A673 (cell line): ENCODE results near the gene ASAP2. TPM values are rescaled to one million over a fixed set of nuclear protein-coding genes. Genes with fewer than 3 reads are reported as not detected.

ENCODE experiments used
- BruUV-seq: library from RNA; stranded (reverse); fragments of 400-500 nt; replicated peaks from 2 replicates; lab custom pipeline; 2021; lab: Mats Ljungman, UMichigan
- CTCF ChIA-PET: fragments of 300-600 bp; sonication (Branson Sonifier 250); formaldehyde crosslinking; loops from one replicate; lab custom pipeline; 2022; ENCODE audit warnings: antibody characterized with exemption; lab: Charles Lee
- POLR2A ChIA-PET: fragments of 300-600 bp; sonication (Branson Sonifier 250); formaldehyde crosslinking; loops from one replicate; lab custom pipeline; 2022; ENCODE audit warnings: antibody characterized with exemption; ENCODE audit not compliant: low non-redundant PET; lab: Charles Lee
- DNase-seq: peaks from one replicate; pipeline ENCODE4 v3.0.0-alpha.2; 2015; ENCODE audit warnings: low spot score
- H3K27ac ChIP-seq: fragments of 200-600 bp; sonication (generic); 2 replicates; pipeline ENCODE4 v1.5.1; 2016; ENCODE audit warnings: mixed run types, low read depth, mild to moderate bottlenecking, mixed read lengths, antibody characterized with exemption, low read length; ENCODE audit not compliant: poor library complexity, severe bottlenecking
- H3K27me3 ChIP-seq: fragments of 200-600 bp; sonication (generic); replicated peaks from 2 replicates; pipeline ENCODE4 v1.6.1; 2017; ENCODE audit warnings: mixed run types, low read depth, mild to moderate bottlenecking, mixed read lengths, antibody characterized with exemption, low read length; ENCODE audit not compliant: insufficient read depth, poor library complexity
- H3K36me3 ChIP-seq: fragments of 200-600 bp; sonication (generic); 2 replicates; pipeline ENCODE4 v1.6.1; 2016; ENCODE audit warnings: mixed run types, mild to moderate bottlenecking, mixed read lengths, antibody characterized with exemption, low read length; ENCODE audit not compliant: insufficient read depth, poor library complexity, severe bottlenecking
- H3K4me1 ChIP-seq: fragments of 200-600 bp; sonication (generic); 2 replicates; pipeline ENCODE4 v1.6.1; 2017; ENCODE audit warnings: mixed run types, mild to moderate bottlenecking, mixed read lengths, antibody characterized with exemption, low read length; ENCODE audit not compliant: insufficient read depth, poor library complexity, severe bottlenecking
- H3K4me3 ChIP-seq: fragments of 200-600 bp; sonication (generic); 2 replicates; pipeline ENCODE4 v1.5.1; 2016; ENCODE audit warnings: low read depth, mixed run types, mild to moderate bottlenecking, mixed read lengths, low read length; ENCODE audit not compliant: poor library complexity, severe bottlenecking
- H3K9me3 ChIP-seq: fragments of 200-600 bp; sonication (generic); 2 replicates; pipeline ENCODE4 v1.6.1; 2016; ENCODE audit warnings: mixed run types, low read depth, mild to moderate bottlenecking, mixed read lengths, antibody characterized with exemption, low read length; ENCODE audit not compliant: poor library complexity, severe bottlenecking
- CTCF ChIP-seq: fragments of 300-800, 200-600 bp; sonication (generic); conservative IDR thresholded peaks from 2 replicates; pipeline ENCODE4 v1.5.1; 2017; ENCODE audit warnings: low read depth, mild to moderate bottlenecking, antibody characterized with exemption, low read length, moderate library complexity, mixed read lengths
- EZH2 ChIP-seq: fragments of 200-600 bp; sonication (generic); IDR thresholded peaks from 2 replicates; pipeline ENCODE4 v1.6.1; 2017; ENCODE audit warnings: borderline replicate concordance, low read depth, mild to moderate bottlenecking, mixed read lengths, antibody characterized with exemption, low read length; ENCODE audit not compliant: poor library complexity, severe bottlenecking
- intact Hi-C: fragments of 100-400 bp; cut with micrococcal nuclease; formaldehyde crosslinking; loops from one replicate; pipeline ENCODE4 v1.10.0; 2022; ENCODE audit not compliant: unreplicated experiment
- total RNA-seq: library from RNA; stranded (reverse); gene quantifications from 2 replicates; pipeline ENCODE4 v1.2.3, GENCODE V29; 2021

ASAP2 gene
- total RNA-seq, 1 experiment from 2014 or later = 46.8 TPM

- ChIA-PET POLR2A (no interaction called here), CTCF (no interaction called here)
- H3K36me3 ChIP-seq = peaks cover 3% of the 10 kb centered on the region
- H3K4me3 ChIP-seq = no peak overlapping the region
- no peaks in the 10 kb centered on the region for H3K27me3 ChIP-seq
- no peaks in the 10 kb centered on the region for H3K9me3 ChIP-seq
- intact Hi-C loops = no loop called here
- no TSS peak for BruUV-seq
- TF ChIP-seq EZH2 (no peak), CTCF (no peak)
- H3K27ac ChIP-seq = no peak overlapping the region
- H3K4me1 ChIP-seq = peaks cover 22% of the 10 kb centered on the region
- no peak for DNase-seq
Measured at GRCh38 chr2:9302755-9303154, 96.1 kb downstream of the ASAP2 start.

- no TSS peak for BruUV-seq
- ChIA-PET CTCF (no interaction called here), POLR2A (no interaction called here)
- TF ChIP-seq CTCF = no peak
- TF ChIP-seq EZH2 = no peak
- H3K36me3 ChIP-seq = no peaks in the 10 kb centered on the region
- H3K4me3 ChIP-seq = no peak overlapping the region
- intact Hi-C loops = no loop called here
- H3K27ac ChIP-seq = no peak overlapping the region
- H3K27me3 ChIP-seq = no peaks in the 10 kb centered on the region
- DNase-seq = no peak
- no peaks in the 10 kb centered on the region for H3K9me3 ChIP-seq
- H3K4me1 ChIP-seq = peaks cover 20% of the 10 kb centered on the region
Measured at GRCh38 chr2:9303528-9304225, 97.1 kb downstream of the ASAP2 start.

- Histone ChIP-seq H3K36me3 (no peaks in the 10 kb centered on the region), H3K4me3 (no peak overlapping the region), H3K4me1 (peaks cover 14% of the 10 kb centered on the region), H3K9me3 (no peaks in the 10 kb centered on the region), H3K27ac (no peak overlapping the region), H3K27me3 (no peaks in the 10 kb centered on the region)
- ChIA-PET POLR2A (no interaction called here), CTCF (no interaction called here)
- no peak for DNase-seq
- TF ChIP-seq EZH2 = no peak
- no peak for TF ChIP-seq CTCF
- BruUV-seq = no TSS peak
- intact Hi-C loops = no loop called here
Measured at GRCh38 chr2:9306911-9307310, 100.3 kb downstream of the ASAP2 start.
